H54 (cell line): ENCODE data around the gene AP3M1.

Experiments
- DNase-seq: peaks from one replicate; pipeline ENCODE4 v3.0.0; 2011; ENCODE audit warnings: low spot score, mixed read lengths; ENCODE audit not compliant: insufficient read length
- FAIRE-seq: peaks from 3 replicates; lab custom pipeline; 2011; peaks lifted over from hg19 to GRCh38; lab: Jason Lieb, UNC
- POLR2A ChIP-seq: IDR thresholded peaks from 2 replicates; pipeline ENCODE4 v1.6.1; 2011; ENCODE audit warnings: low read depth, mild to moderate bottlenecking, low read length

Gene AP3M1

DNA sequence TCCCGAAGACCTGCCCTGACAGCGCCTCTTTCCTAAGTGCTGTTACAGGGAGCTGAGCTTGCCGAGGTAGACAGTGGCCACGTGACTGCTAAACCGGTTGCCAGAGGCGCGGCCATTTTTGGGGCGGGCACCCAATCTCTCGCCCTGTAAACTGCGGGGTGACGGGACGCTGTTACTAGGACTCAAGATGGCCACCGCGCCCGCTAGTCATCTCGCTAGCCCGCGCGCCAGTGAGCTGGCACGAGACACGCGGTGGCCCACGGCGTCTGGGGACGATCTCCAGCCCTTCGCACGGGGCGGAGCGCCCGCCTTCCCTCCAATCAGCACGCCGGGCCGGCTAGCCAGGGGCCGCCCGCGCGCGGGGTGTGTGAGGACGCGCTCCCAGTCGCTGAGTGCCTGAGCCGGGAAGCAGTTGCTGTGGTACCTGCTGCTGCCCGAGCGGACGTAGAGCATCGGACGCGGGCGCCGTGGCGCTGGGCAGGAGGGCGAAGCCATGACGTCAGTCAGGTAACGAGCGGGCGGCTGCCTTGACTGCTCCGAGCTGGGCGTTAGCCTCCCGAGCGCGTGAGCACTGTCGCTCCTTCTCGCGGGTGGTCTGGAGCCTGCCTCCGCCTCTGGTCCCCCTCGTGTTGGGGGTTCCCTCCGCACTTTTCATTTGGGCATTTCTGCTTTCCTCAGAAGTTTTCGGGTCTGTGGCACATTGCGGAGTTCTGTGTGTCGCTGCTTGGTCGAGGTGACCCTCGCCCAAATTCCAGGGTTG is 25.9 kb upstream of the AP3M1 start:
- peak; percentile 93 for FAIRE-seq
- TF ChIP-seq POLR2A, result peak; percentile 89
- DNase-seq, result peak; percentile 92

DNA sequence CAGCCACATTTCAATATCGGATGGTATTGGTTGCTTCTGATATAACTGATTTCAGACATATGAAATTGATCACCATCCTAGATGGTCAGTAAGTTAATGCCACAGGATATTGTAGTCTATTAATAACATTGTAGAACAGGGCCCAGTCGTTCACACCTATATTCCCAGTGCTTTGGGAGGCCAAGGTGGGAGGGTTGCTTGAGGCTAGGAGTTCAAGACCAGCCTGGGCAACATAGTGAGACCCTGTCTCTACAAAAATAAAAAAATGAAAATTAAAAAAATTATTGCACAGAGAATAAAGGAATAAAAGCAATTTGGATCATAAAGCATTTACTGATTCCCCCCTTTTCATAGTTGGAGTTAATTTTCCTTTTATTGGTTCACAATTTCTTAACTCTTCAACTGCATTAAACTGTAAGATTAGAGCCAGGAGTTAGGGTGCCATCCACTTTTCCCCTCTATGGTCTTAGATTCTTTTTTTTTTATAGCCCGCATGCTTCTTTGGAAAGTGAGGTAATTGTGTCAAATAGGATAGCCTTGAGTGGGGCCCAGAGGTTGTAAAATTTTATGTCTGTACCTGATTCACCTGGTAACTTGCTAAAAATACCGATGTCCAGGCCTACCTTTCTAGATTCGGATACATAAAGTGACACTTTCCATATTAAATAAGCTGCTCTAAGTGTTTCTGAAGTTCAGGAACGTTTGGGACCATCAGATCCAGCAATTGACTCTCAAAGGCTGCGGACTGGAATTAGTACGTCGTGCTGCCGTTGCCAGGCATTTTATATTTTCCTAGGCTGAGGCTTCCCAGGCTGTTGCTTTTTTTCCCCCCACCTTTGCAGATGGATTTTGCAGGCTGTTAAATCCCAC is 25.1 kb upstream of the AP3M1 start:
- TF ChIP-seq POLR2A, result no peak
- no peak for FAIRE-seq
- DNase-seq, result no peak

DNA sequence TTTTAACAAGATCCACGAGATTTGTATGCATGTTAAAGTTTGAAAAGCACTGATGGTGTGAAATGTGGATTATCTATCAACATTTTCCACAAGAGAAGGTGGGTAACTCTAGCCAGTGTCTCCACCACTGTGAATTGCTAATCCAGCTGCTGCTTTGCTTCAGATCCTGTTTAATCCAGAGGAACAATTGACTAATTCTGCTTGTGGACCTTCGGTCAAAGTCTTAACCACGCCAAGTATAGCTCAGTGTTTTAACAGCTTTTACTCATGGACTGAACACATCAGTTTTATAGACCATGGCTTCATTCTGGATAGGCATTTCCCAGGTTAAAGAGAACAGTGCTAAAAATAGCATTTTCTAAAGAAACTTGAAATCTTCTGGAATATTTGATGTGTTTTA is 23.9 kb upstream of the AP3M1 start:
- FAIRE-seq, result no peak
- DNase-seq, result no peak
- no peak for TF ChIP-seq POLR2A

DNA sequence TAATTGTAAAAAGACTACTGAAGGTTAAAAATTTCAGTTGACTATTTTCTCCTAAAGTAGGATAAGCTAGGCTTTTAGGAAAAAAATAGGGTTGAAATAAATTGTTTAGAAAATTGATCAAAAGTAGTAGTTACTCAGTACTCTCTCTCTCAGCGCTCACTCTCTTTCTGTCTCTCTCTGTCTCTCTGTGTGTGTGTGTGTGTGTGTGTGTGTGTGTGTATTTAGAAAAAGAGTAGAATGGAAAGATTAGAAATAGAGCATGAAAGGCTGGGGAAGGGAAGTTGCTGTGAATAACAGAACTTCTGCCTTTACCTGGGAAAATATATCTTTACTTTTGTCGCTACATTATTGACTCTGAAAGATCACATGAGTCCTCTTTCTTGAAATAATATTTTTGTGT is 21.0 kb upstream of the AP3M1 start:
- FAIRE-seq (no peak), DNase-seq (no peak)
- TF ChIP-seq POLR2A, result no peak

DNA sequence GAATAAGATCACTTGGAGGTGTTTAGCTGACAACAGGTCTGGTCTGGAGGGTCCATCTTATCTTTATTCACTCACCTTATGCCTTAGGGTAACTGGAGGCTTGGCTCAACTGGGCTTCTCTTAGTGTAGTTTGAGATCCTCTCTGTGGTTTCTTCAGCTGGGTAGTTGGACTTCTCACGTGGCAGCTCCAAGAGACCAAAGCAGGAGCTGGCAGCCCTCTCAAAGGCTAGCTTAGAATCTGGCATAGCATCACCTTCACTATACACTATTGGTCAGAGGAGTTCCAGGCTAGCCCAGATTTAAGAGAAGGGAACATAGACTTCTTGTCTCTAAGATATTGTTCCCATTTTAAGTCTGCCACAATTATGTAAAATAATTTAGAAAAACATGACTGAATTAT is 16.8 kb upstream of the AP3M1 start:
- no peak for FAIRE-seq
- DNase-seq, result no peak
- no peak for TF ChIP-seq POLR2A

DNA sequence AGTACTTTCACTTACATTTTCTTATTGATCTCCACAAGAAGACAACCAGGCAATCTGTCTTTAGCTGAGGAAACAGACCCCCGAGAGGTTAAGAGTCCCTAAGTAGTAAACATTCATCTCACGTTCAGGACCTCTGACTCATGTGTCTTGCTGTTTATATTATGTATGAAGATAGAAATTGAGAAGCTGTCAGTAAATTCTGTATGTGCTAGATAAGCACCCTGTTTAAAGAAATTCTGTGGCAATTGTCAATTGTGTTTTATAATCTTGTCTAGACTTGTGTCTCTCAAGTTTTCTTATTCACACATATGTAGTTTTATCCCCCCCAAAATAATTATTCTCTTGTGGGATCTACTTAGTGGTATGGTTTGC is 14.9 kb upstream of the AP3M1 start:
- TF ChIP-seq POLR2A, result no peak
- FAIRE-seq, result no peak

DNA sequence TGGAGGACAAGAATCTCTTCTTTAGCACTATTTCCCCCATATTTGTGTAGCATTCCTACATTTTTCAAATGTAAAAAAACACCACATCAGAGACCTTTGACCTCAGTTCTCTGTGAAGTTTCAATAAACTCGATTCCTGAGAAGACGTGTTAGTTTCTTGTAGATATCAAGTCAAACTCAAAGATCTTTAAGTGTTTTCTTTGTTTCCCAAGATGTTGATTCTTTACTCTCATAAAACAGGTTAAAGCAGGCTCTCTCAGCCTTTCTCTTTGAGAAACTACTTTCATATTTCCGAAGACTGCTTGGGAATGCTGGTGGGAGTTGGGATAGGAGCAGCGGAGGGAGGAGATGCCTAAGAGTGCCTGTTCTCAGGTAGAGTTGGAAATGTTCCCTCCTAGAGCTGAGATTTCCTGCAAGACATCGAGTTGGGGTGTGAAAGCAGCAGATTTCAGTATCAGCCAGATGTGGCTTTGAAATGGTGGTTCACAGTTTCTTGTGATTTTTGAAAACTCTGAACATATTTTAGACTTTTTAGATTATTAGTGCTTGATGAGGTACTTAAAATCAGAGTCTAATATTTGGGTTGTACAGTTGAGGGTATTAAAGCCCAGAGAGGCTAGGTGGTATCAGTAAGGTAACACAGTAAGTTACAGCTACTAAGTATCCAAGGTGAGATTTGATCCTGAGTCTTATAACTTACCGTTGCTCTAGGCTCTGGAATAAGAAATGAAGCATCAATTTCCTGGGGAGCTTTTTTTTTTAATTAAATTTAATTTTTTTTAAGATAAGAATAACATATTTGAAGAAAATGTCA is 14.3 kb upstream of the AP3M1 start:
- no peak for TF ChIP-seq POLR2A
- no peak for DNase-seq
- FAIRE-seq, result no peak

More for the DNA sequence above, 14.9 kb upstream of the AP3M1 start:
- no peak for DNase-seq

DNA sequence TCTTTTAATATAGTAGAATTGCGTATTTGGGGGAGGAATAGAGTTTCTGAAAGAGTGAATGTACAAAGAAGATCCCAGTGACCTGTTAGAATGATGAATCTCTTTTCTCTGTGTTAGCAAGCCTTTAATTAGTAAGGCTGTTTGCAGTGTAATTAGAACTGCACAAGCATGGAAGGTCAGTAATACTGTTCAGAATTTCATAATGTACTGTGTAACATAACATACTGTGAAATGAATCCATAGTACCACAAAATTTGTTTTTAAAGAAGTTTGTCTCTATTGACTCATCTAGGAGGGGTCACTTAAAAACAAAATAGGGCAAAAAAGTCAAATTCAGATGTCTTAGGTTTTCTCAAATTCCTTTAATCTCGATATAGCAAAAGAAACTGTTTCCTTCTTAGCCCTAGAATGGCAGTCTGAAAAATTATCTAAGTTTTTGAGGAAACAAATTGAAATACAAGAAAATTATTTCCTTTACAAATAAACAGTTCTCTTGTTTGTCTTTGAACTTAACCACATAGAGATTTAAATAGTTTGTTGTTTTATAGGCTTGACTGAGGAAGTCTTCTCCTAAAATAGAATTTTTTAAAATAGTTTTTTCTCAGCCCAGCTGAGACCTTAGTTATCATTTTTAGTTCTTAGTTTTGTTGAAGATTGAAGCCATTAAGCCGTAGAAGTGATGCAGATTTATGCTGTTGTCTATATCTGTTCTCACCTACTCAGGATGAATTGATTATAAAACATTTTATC is 12.9 kb upstream of the AP3M1 start:
- DNase-seq (no peak), FAIRE-seq (no peak)
- no peak for TF ChIP-seq POLR2A

DNA sequence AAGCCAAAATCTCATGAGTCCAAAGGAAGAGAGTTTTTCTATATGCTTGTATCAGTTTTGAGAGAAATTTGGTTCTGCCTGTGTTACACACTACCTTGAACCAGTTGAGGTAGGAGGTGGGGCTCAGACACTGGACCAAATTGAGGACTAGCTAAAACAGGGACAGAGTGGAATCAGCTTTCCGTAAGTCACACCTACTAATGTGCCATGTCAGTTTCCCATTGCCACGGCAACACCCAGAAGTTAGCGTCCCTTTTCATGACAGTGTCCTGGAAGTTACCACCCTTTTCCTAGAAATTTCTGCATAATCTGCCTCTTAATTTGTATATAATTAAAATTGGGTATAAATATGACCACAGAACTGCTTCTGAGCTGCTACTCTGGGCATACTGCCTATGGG is 9.4 kb upstream of the AP3M1 start:
- no peak for FAIRE-seq
- no peak for TF ChIP-seq POLR2A
- no peak for DNase-seq

DNA sequence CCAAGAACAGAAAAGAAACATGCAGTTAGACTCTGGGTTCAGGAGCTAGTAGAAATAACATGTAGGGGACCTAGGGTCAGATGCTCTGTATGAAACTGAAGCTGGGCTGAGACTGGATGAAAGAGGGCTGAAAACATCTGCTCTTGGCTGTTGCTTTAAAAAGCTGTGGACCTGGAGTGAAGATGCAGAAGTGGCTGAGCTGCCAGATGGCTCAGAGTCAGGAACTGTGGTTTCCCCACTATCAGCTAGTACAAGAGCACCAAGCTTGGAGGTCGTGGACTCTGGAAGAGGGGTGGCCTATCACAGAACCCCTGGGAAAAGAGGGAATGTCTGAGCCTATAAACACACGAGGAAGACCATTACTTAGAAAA is 6.3 kb upstream of the AP3M1 start:
- no peak for TF ChIP-seq POLR2A
- no peak for DNase-seq
- peak; percentile 78 for FAIRE-seq

DNA sequence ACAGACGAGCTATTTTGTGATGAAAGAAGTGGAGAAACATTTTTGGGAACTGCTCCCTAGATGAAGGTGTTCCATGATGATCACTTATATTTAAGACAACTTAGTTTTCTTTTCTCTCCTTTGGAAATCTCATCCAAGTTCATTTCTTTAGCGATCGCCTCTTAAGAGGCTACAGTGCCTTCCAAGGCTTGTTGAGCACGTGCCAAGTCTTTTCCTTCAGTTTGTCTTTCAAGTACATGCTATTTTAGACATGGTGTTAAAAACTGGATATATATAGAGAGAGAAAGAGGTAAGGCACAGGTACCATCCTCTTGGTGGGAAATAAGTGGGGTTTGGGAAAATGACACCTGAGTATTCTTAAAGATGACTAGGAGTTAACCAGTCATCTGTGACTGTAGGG is 3.0 kb upstream of the AP3M1 start:
- no peak for TF ChIP-seq POLR2A
- FAIRE-seq, result no peak

DNA sequence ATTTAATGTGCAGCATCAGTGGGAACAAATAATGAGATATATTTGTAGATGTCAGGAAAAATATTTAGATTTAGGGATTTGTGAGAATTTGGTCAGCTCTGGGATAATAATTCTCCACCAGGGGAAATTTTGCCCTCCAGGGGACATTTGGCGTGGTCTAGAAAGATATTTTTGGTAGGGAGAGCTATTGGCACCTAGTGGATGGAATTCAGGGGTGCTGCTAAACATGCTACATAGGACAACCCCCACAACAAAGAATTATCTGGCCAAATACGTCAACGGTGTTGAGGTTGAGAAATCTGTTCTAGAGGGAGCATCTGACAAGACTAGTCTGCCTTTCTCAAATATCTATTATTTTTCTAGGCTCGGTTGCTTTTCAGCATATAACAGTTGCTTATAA is 2.5 kb upstream of the AP3M1 start:
- FAIRE-seq, result peak; percentile 20
- no peak for DNase-seq
- no peak for TF ChIP-seq POLR2A

More for the DNA sequence above, 3.0 kb upstream of the AP3M1 start:
- DNase-seq, result no peak
